Inflammatory macrophage treated with lipopolysaccharide for 1 hour (primary cell): ENCODE data around the gene TAS2R40.
A peak's percentile ranks its signal among the peaks of the same experiment; 100 is the strongest.

ENCODE experiments used
- DNase-seq, 2 donors: peaks; one replicate each; pipeline ENCODE4 v3.0.0-alpha.2; 2020 to 2022

TAS2R40 gene

GRCh38 chr7:143225047-143225446 is 3.2 kb downstream of the TAS2R40 start:
- DNase-seq, result no peak

GRCh38 chr7:143227806-143228205 is 6.0 kb downstream of the TAS2R40 start:
- no peak for DNase-seq

- no peak for DNase-seq
These were observed 7.4 kb downstream of the TAS2R40 start for GRCh38 chr7:143229054-143229790.

- no peak for DNase-seq
These were observed 9.0 kb downstream of the TAS2R40 start for GRCh38 chr7:143230602-143231457.

GRCh38 chr7:143233816-143234532 is 12.1 kb downstream of the TAS2R40 start:
- DNase-seq, result peak; percentile 74 to 79

GRCh38 chr7:143234533-143234875 is 12.7 kb downstream of the TAS2R40 start:
- peak in 1 of 2 donors; percentile 61 for DNase-seq

GRCh38 chr7:143235561-143235960 is 13.7 kb downstream of the TAS2R40 start:
- DNase-seq, result peak; percentile 27 to 33

GRCh38 chr7:143236408-143236990 is 14.7 kb downstream of the TAS2R40 start:
- DNase-seq, result no peak

GRCh38 chr7:143237366-143237765 is 15.5 kb downstream of the TAS2R40 start:
- peak; percentile 57 to 60 for DNase-seq

- no peak for DNase-seq
These were observed 16.6 kb downstream of the TAS2R40 start for GRCh38 chr7:143238289-143238980.

- peak; percentile 91 to 95 for DNase-seq
These were observed 18.0 kb downstream of the TAS2R40 start for GRCh38 chr7:143239813-143240212.

- DNase-seq, result peak; percentile 67 to 85
These were observed 18.7 kb downstream of the TAS2R40 start for GRCh38 chr7:143240291-143241168.

- DNase-seq, result peak; percentile 44 to 64
These were observed 20.5 kb downstream of the TAS2R40 start for GRCh38 chr7:143242306-143242705.

GRCh38 chr7:143243111-143243510 is 21.3 kb downstream of the TAS2R40 start:
- no peak for DNase-seq

- DNase-seq, result no peak
These were observed 21.8 kb downstream of the TAS2R40 start for GRCh38 chr7:143243614-143244013.

- DNase-seq, result no peak
These were observed 22.5 kb downstream of the TAS2R40 start for GRCh38 chr7:143244321-143244720.

- DNase-seq, result peak; percentile 64 to 68
These were observed 23.3 kb downstream of the TAS2R40 start for GRCh38 chr7:143245123-143245522.

- DNase-seq, result no peak
These were observed 25.5 kb downstream of the TAS2R40 start for GRCh38 chr7:143247372-143247771.

GRCh38 chr7:143248761-143249354 is 27.0 kb downstream of the TAS2R40 start:
- peak; percentile 63 to 75 for DNase-seq

GRCh38 chr7:143250199-143250598 is 28.4 kb downstream of the TAS2R40 start:
- DNase-seq, result no peak

- DNase-seq, result no peak
These were observed 29.0 kb downstream of the TAS2R40 start for GRCh38 chr7:143250822-143251221.
